Esophagus muscularis mucosa (tissue), 4 donors: ENCODE data around the gene TRIM59. TPM values are rescaled to one million over a fixed set of nuclear protein-coding genes. Genes with fewer than 3 reads are reported as not detected.

Experiments used
- DNase-seq: peaks from one replicate; pipeline ENCODE4 v3.0.0-alpha.2; 2017; ENCODE audit errors: extremely low spot score
- H3K27ac ChIP-seq, 4 donors: fragments of 200-600 bp; sonication (generic); replicated peaks in 1 of 4; 1 replicate in 3 of 4; 2 replicates in 1 of 4; pipeline ENCODE4 v1.5.1; 2016 to 2019; ENCODE audit warnings: mild to moderate bottlenecking in 1 of 4
- H3K27me3 ChIP-seq, 4 donors: fragments of 200-600 bp; sonication (generic); one replicate each; pipeline versions ENCODE4 v1.5.1 to v1.6.0; 2016 to 2019
- H3K36me3 ChIP-seq, 4 donors: fragments of 200-600 bp; sonication (generic); one replicate each; pipeline ENCODE4 v1.5.1; 2016 to 2019
- H3K4me1 ChIP-seq, 4 donors: fragments of 200-600 bp; sonication (generic); one replicate each; pipeline ENCODE4 v1.5.1; 2016 to 2019
- H3K4me3 ChIP-seq, 4 donors: fragments of 200-600 bp; sonication (generic); 1 replicate in 2 of 4; 2 replicates in 2 of 4; pipeline ENCODE4 v1.5.1; 2016 to 2019; ENCODE audit warnings: mild to moderate bottlenecking in 4 of 4, moderate library complexity in 1 of 4
- H3K9me3 ChIP-seq, 4 donors: fragments of 200-600 bp; sonication (generic); 1 replicate in 3 of 4; 2 replicates in 1 of 4; pipeline ENCODE4 v1.5.1; 2016 to 2019
- EP300 ChIP-seq: sonication (generic); formaldehyde crosslinking; IDR thresholded peaks from one replicate; pipeline ENCODE4 v1.6.1; 2017; ENCODE audit warnings: antibody characterized with exemption
- POLR2A ChIP-seq: fragments of 450-650 bp; IDR thresholded peaks from one replicate; pipeline ENCODE4 v1.6.1; 2017; ENCODE audit warnings: antibody characterized with exemption, moderate library complexity, mild to moderate bottlenecking, low read depth
- POLR2AphosphoS5 ChIP-seq, 2 donors: sonication (generic); formaldehyde crosslinking; IDR thresholded peaks; one replicate each; pipeline ENCODE4 v1.6.1; 2017; ENCODE audit warnings: antibody characterized with exemption in 2 of 2
- WGBS: methylation state at CpG from one replicate; pipeline ENCODE4 v1.1.5; 2018; 5-methylcytosine and 5-hydroxymethylcytosine counted together
- intact Hi-C: fragments of 100-400 bp; cut with DNase I; formaldehyde crosslinking; loops from one replicate; pipeline ENCODE4 v1.15.1; 2023
- total RNA-seq, 4 donors: library from RNA; depleted of rRNA; stranded (reverse); fragments of >200 nt; gene quantifications; one replicate each; pipeline versions ENCODE4 v1.1.0 to v1.2.1, GENCODE V29; 2016
- TF ChIP-seq, protein P1 (sequence below), 3 experiments: fragments of 200-600 bp in 2 of 3; fragments of 450-650 bp in 1 of 3; sonication (generic) in 2 of 3; IDR thresholded peaks; one replicate each; pipeline ENCODE4 v1.5.1; 2017 to 2019; ENCODE audit warnings: antibody characterized with exemption in 3 of 3, mild to moderate bottlenecking in 2 of 3, moderate library complexity in 1 of 3

Gene TRIM59
- total RNA-seq, 4 donors from 2014 or later = 1.3 to 3.8 (median 1.9) TPM

DNA sequence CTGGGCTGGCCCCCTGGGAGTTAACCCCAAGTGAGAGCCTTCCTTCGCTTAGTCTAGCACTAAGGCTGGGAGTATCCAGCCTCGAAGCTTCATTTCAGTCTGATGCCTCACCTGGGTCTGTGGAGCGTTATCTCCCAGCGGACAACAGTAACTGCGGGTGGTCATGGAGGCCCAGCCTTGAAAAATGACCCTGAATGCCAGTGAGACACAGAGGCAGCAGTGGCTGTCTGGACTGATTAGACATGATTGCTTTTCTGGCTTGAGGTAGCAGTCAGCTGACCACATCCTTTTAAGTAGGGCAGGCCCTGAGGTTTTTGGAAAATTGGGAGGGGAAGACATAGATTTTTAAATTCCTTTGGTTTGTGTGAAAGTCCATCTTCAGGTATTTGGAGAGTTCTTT lies 28.2 kb upstream of the TRIM59 start:
- no peak overlapping the region for H3K27ac ChIP-seq
- H3K36me3 ChIP-seq = no peaks in the 10 kb centered on the region
- no peaks in the 10 kb centered on the region for H3K27me3 ChIP-seq
- no peaks in the 10 kb centered on the region for H3K4me1 ChIP-seq
- WGBS = 100% methylated on average over 1 of the region's 5 CpGs
- H3K9me3 ChIP-seq = no peaks in the 10 kb centered on the region
- intact Hi-C loops = no loop called here
- TF ChIP-seq, protein P1, sequence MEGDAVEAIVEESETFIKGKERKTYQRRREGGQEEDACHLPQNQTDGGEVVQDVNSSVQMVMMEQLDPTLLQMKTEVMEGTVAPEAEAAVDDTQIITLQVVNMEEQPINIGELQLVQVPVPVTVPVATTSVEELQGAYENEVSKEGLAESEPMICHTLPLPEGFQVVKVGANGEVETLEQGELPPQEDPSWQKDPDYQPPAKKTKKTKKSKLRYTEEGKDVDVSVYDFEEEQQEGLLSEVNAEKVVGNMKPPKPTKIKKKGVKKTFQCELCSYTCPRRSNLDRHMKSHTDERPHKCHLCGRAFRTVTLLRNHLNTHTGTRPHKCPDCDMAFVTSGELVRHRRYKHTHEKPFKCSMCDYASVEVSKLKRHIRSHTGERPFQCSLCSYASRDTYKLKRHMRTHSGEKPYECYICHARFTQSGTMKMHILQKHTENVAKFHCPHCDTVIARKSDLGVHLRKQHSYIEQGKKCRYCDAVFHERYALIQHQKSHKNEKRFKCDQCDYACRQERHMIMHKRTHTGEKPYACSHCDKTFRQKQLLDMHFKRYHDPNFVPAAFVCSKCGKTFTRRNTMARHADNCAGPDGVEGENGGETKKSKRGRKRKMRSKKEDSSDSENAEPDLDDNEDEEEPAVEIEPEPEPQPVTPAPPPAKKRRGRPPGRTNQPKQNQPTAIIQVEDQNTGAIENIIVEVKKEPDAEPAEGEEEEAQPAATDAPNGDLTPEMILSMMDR (IDR thresholded peaks at IDR 0.05) = no peak
- no peak for TF ChIP-seq EP300
- TF ChIP-seq POLR2A = no peak
- TF ChIP-seq POLR2AphosphoS5 (IDR thresholded peaks at IDR 0.05) = no peak
- DNase-seq = no peak
- H3K4me3 ChIP-seq = no peak overlapping the region

DNA sequence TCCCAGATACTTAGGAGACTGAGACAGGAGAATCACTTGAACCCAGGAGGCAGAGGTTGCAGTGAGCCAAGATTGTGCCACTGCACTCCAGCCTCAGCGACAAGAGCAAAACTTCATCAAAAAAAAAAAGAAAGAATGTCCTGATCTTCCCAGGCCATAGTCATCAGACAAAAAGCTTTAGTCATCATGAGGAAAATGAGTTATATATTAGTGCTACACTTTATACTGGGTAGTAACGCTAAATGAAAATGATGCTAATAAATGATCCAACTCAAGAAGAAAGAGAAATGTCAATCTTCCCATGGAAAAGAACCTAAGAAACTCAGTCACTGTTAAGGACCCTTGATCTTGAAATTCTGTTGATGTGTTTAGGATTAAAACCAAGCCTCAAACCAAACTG lies 26.3 kb upstream of the TRIM59 start:
- intact Hi-C loops = no loop called here
- Histone ChIP-seq H3K4me3 (no peak overlapping the region), H3K9me3 (peaks cover 0 to 5% (median 0%) of the 10 kb centered on the region in 4 donors), H3K27me3 (no peaks in the 10 kb centered on the region), H3K36me3 (no peaks in the 10 kb centered on the region), H3K4me1 (no peaks in the 10 kb centered on the region), H3K27ac (no peak overlapping the region)
- 98% methylated on average over 2 of the region's 2 CpGs for WGBS
- DNase-seq = no peak
- TF ChIP-seq, protein P1 (IDR thresholded peaks at IDR 0.05) = no peak
- no peak for TF ChIP-seq EP300
- TF ChIP-seq POLR2A = no peak
- TF ChIP-seq POLR2AphosphoS5 (IDR thresholded peaks at IDR 0.05) = no peak

DNA sequence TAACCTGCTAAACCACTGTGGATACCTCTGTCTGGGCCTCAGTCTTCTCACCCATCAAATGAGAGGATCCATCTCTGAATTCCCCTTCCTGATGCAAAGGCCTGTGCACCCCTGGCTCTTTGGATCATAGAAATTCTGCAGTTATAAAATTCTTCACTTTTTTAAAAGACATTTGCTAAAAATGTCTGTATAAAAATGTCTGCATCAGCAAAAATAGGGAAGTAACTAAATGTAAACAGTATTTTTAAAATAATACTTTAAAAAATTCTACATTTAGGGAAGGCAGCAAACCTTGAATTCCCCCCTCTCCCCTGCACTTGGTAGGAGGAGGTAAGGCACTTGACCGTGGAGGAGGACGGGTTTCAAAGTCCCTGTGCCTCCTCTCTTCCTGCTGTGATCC lies 25.6 kb upstream of the TRIM59 start:
- no peaks in the 10 kb centered on the region for H3K36me3 ChIP-seq
- H3K4me3 ChIP-seq = no peak overlapping the region
- TF ChIP-seq POLR2AphosphoS5 (IDR thresholded peaks at IDR 0.05) = no peak
- TF ChIP-seq EP300 = no peak
- TF ChIP-seq, protein P1 (IDR thresholded peaks at IDR 0.05) = no peak
- no peak for TF ChIP-seq POLR2A
- H3K9me3 ChIP-seq = peaks cover 0 to 6% (median 3%) of the 10 kb centered on the region in 4 donors
- H3K27me3 ChIP-seq = no peaks in the 10 kb centered on the region
- intact Hi-C loops = no loop called here
- 83% methylated on average over 2 of the region's 2 CpGs for WGBS
- no peaks in the 10 kb centered on the region for H3K4me1 ChIP-seq
- DNase-seq = no peak
- no peak overlapping the region for H3K27ac ChIP-seq

DNA sequence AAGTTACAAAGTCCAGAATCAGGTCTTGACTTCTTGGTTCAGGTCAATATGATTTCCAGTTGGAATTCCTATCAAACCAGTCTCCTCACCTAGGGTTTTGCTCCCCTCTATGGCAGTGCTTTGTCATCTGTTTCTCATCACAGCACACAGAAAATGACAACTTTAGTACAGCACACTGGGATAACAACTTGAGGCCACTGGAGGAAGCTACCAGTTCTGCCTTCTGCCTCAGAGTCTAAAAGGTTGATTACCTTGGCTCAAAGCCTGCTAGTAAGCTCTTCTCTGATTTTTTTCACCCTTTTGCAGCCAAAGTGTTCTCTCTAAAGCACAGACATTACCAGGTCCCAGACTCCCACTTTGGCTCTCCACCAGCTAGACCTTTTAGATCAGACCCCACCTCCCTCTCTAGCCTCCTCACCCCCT lies 24.8 kb upstream of the TRIM59 start:
- intact Hi-C loops = no loop called here
- Histone ChIP-seq H3K4me1 (no peaks in the 10 kb centered on the region), H3K27ac (no peak overlapping the region), H3K27me3 (no peaks in the 10 kb centered on the region), H3K9me3 (peaks cover 0 to 8% (median 3%) of the 10 kb centered on the region in 4 donors), H3K36me3 (no peaks in the 10 kb centered on the region), H3K4me3 (no peak overlapping the region)
- TF ChIP-seq, protein P1 (IDR thresholded peaks at IDR 0.05) = no peak
- TF ChIP-seq POLR2A (no peak), EP300 (no peak), POLR2AphosphoS5 (IDR thresholded peaks at IDR 0.05) (no peak)
- no peak for DNase-seq

DNA sequence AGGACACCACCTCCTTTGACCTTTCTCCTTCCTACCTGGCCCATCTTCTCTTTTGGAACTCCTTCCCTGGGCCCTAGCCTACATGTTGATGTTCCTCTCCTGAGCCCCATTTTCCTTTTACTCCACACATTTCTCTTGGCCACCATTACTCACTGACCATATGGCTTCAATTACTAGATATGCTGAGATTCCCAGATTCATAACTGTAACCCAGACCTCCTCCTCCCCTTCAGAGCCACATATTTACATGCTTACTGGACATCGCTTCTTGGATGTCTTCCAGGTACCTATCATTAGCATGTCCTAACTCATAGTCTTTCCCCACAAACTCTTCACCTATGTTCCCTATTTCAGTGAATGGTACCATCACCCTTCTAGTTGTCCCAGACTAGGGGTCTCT lies 24.4 kb upstream of the TRIM59 start:
- TF ChIP-seq EP300 (no peak), POLR2AphosphoS5 (IDR thresholded peaks at IDR 0.05) (no peak), POLR2A (no peak)
- TF ChIP-seq, protein P1 (IDR thresholded peaks at IDR 0.05) = no peak
- H3K4me3 ChIP-seq = no peak overlapping the region
- H3K9me3 ChIP-seq = peaks cover 0 to 8% (median 3%) of the 10 kb centered on the region in 4 donors
- H3K27ac ChIP-seq = no peak overlapping the region
- no peaks in the 10 kb centered on the region for H3K27me3 ChIP-seq
- no peaks in the 10 kb centered on the region for H3K36me3 ChIP-seq
- H3K4me1 ChIP-seq = no peaks in the 10 kb centered on the region
- intact Hi-C loops = no loop called here
- WGBS = 57% methylated on average over 1 of the region's 1 CpG
- DNase-seq = no peak
